ENCODE results near the gene GATM. TPM values are rescaled to one million over a fixed set of nuclear protein-coding genes. Genes with fewer than 3 reads are reported as not detected.

Gene GATM
- total and polyA plus RNA-seq, 2 of the 8 experiments (the other 6 are each of a cell fraction or from before 2014, with no cell fraction given): 10.2 to 15.1 TPM

GRCh38 chr15:45376300-45376928 is 1.9 kb downstream of the GATM start:
- no peaks in the 10 kb centered on the region for H3K79me1 ChIP-seq (ENCODE audit: low read depth, low read length)
- H4K20me1 ChIP-seq (replicated peaks in 1 of 2; ENCODE audit: control insufficient read depth in 1 of 2, insufficient read depth in 2 of 2, low read length in 2 of 2): peaks cover 0 to 2% of the 10 kb centered on the region in 2 experiments
- peaks cover 10 to 40% (median 34%) of the 10 kb centered on the region in 4 experiments for H3K27me3 ChIP-seq (replicated peaks in 1 of 4; ENCODE audit: control insufficient read depth in 3 of 4, extremely low read depth in 1 of 4, insufficient read depth in 3 of 4, low read length in 3 of 4)
- H2AK5ac ChIP-seq (ENCODE audit: low read depth, low read length): no peak overlapping the region
- H4K5ac ChIP-seq (ENCODE audit: insufficient read length, low read depth, low read length): no peak overlapping the region
- H3K27ac ChIP-seq (ENCODE audit: low read depth, low read length): no peak overlapping the region
- no peak for TF ChIP-seq TCF12 (IDR thresholded peaks at IDR 0.05; ENCODE audit: low read depth, low read length)
- no peak for TF ChIP-seq TBP (IDR thresholded peaks at IDR 0.05; ENCODE audit: low read depth, low read length)
- no peak for TF ChIP-seq JUN (IDR thresholded peaks at IDR 0.05; ENCODE audit: low read depth, low read length)
- TF ChIP-seq USF2 (IDR thresholded peaks at IDR 0.05; ENCODE audit: low read length): no peak
- no peak for TF ChIP-seq POU5F1 (IDR thresholded peaks at IDR 0.05; ENCODE audit: low read depth, low read length)
- H3K9ac ChIP-seq (replicated peaks in 1 of 4; ENCODE audit: extremely low read depth in 1 of 4, low read depth in 3 of 4, low read length in 3 of 4): no peak overlapping the region
- H2BK20ac ChIP-seq (ENCODE audit: low read length): no peak overlapping the region
- H3K4ac ChIP-seq (replicated peaks; ENCODE audit: insufficient read length, low read depth, low read length): no peak overlapping the region
- H3K4me1 ChIP-seq (replicated peaks in 1 of 4; ENCODE audit: control insufficient read depth in 3 of 4, insufficient read depth in 4 of 4, low read length in 3 of 4): peaks cover 0 to 5% (median 1%) of the 10 kb centered on the region in 4 experiments; a peak in 4 of 7 replicates
- H2BK15ac ChIP-seq (ENCODE audit: low read length): no peak overlapping the region
- H3K23me2 ChIP-seq (ENCODE audit: low read depth, low read length): peaks cover 11% of the 10 kb centered on the region
- no peak overlapping the region for H2BK120ac ChIP-seq (replicated peaks; ENCODE audit: low read depth, low read length)
- H3K18ac ChIP-seq (ENCODE audit: extremely low read depth, low read length): no peak overlapping the region
- H2BK12ac ChIP-seq (ENCODE audit: low read depth, low read length): no peak overlapping the region
- H4K91ac ChIP-seq (replicated peaks; ENCODE audit: insufficient read length, low read length): no peak overlapping the region
- FAIRE-seq (no peak), DNase-seq (ENCODE audit: low read depth in 1 of 2, low spot score in 2 of 2) (no peak)
- H3K4me2 ChIP-seq (ENCODE audit: insufficient read depth in 1 of 2, low read depth in 2 of 2, low read length in 2 of 2): no peak overlapping the region; a peak in 1 of 4 replicates
- H3K9me3 ChIP-seq (ENCODE audit: insufficient read depth in 2 of 2, low read depth in 1 of 2, low read length in 1 of 2): no peaks in the 10 kb centered on the region
- CTCF ChIA-PET (ENCODE audit: partially characterized antibody): interaction anchor here (0.9 to 3.4 kb wide), 10 partner anchors 8 to 215 kb away, joined by 3 to 13 read pairs (median 4); no protein-coding TSS in a partner anchor
- no peaks in the 10 kb centered on the region for H3K79me2 ChIP-seq (ENCODE audit: control insufficient read depth in 1 of 2, insufficient read depth in 2 of 2, low read length in 2 of 2)
- H3K23ac ChIP-seq (ENCODE audit: insufficient read length): no peak overlapping the region
- H2BK5ac ChIP-seq (ENCODE audit: low read depth, low read length): no peak overlapping the region
- no peak overlapping the region for H3K4me3 ChIP-seq (ENCODE audit: extremely low read depth in 1 of 4, insufficient read depth in 2 of 4, low read depth in 3 of 4, low read length in 4 of 4)
- POLR2A ChIA-PET (ENCODE audit: partially characterized antibody): interaction anchor here (1.2 to 2.4 kb wide), 3 partner anchors 9 to 49 kb away, joined by 3 to 15 read pairs (median 3); a partner anchor contains a TSS
- H3K56ac ChIP-seq (replicated peaks; ENCODE audit: insufficient read length, low read depth, low read length): no peak overlapping the region
- no peaks in the 10 kb centered on the region for H3K36me3 ChIP-seq (ENCODE audit: control insufficient read depth in 2 of 4, insufficient read depth in 4 of 4, low read length in 3 of 4)
- no peak overlapping the region for H3K14ac ChIP-seq (ENCODE audit: insufficient read length)
- no peak overlapping the region for H4K8ac ChIP-seq (ENCODE audit: extremely low read depth, insufficient read depth, low read length)
- WGBS, 2 experiments (ENCODE audit: extremely low coverage in 1 of 2, insufficient coverage in 1 of 2, insufficient read length in 1 of 2, insufficient replicate concordance in 2 of 2, low coverage in 1 of 2, low lambda C conversion rate in 2 of 2, missing lambda C conversion rate in 1 of 2): 77% methylated on average over 11 of the region's 11 CpGs; no CpG with 5 or more reads in 1 of the 2 experiments
- no peak overlapping the region for H2AFZ ChIP-seq (ENCODE audit: low read length)

Measured in H1 (cell line).